Epithelial cell of proximal tubule (primary cell): ENCODE results near the gene ATP1A4. TPM values are rescaled to one million over a fixed set of nuclear protein-coding genes. Genes with fewer than 3 reads are reported as not detected.

Experiments
- DNase-seq: peaks from one replicate; pipeline ENCODE4 v3.0.0-alpha.2; 2011; ENCODE audit warnings: low read depth
- H3K4me3 ChIP-seq: 2 replicates; pipeline ENCODE4 v1.5.1; 2011; ENCODE audit warnings: low read depth, mild to moderate bottlenecking, low read length
- total RNA-seq: library from RNA; depleted of rRNA; stranded (reverse); fragments of >200 nt; gene quantifications from 2 replicates; pipeline ENCODE4 v1.2.3, GENCODE V29; 2015
- TF ChIP-seq, protein P1 (sequence below): conservative IDR thresholded peaks from 2 replicates; pipeline ENCODE4 v1.5.1; 2012; ENCODE audit warnings: low read depth, mild to moderate bottlenecking, low read length

ATP1A4 gene
- total RNA-seq, result not detected in 2 replicates

DNA sequence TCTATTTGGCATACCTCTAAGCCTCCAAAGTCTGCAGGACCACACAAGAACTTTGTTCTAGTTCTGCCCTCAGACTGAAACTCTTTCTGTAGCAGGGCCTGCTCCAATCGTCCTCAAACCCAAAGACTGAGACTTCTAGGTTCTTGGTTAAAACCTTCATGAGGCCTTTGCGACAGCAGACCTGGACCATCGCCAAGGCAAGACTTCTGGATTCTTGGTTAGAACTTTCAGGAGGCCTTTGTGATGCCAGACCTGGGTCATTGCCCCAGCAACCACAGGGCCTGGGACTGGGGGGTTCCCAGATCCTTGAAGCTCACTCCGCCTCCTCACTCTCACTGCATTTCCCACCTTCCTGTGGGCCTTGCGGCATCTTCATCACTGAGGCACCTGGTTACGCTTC lies at the start of gene ATP1A4:
Gene ATP1A4, plus strand, starts transcription at position 301 of the 400 bp plus-strand sequence. CDS start 438 bp downstream, outside the sequence.
- DNase-seq, result no peak
- no peak within 1 kb of the TSS for H3K4me3 ChIP-seq
- TF ChIP-seq, protein P1, sequence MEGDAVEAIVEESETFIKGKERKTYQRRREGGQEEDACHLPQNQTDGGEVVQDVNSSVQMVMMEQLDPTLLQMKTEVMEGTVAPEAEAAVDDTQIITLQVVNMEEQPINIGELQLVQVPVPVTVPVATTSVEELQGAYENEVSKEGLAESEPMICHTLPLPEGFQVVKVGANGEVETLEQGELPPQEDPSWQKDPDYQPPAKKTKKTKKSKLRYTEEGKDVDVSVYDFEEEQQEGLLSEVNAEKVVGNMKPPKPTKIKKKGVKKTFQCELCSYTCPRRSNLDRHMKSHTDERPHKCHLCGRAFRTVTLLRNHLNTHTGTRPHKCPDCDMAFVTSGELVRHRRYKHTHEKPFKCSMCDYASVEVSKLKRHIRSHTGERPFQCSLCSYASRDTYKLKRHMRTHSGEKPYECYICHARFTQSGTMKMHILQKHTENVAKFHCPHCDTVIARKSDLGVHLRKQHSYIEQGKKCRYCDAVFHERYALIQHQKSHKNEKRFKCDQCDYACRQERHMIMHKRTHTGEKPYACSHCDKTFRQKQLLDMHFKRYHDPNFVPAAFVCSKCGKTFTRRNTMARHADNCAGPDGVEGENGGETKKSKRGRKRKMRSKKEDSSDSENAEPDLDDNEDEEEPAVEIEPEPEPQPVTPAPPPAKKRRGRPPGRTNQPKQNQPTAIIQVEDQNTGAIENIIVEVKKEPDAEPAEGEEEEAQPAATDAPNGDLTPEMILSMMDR, result no peak

DNA sequence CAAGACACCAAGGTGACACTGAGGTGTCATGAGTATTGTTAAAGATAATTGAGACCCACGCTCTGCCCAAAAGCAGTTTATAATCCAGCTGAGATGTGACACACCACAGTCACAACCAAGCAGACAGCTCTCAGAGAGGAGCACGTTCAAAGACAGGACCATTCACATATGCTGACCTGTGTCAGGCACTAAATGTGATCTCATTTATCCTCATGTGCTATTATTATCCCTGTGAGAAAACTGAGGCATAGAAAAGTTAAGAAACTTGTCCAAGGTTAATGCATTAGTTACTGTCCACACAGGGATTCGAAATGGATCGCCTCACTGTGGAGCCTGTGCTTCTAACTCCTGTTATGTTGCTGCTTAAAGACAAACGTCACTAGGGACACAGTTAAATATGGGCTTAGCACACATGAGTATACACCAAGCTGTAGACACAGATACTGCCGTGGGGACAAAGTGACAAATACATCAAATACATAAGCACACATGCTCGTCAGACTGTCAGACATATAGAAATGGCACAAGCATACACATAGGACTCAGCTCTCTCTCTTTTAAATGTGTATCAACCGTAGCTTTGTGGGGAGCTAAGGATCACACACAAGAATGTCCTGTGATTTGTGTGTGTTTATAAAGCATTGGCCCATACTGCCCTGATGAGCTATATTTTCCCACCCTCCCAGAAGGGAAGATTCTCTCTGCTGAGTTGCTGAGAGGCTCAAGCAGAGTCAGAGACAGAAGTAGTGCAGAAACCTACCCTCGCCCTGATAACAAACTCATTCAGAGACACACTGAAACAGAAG lies 49.5 kb upstream of the ATP1A4 start:
- DNase-seq, result no peak
- TF ChIP-seq, protein P1, result no peak
- no peak overlapping the region for H3K4me3 ChIP-seq

DNA sequence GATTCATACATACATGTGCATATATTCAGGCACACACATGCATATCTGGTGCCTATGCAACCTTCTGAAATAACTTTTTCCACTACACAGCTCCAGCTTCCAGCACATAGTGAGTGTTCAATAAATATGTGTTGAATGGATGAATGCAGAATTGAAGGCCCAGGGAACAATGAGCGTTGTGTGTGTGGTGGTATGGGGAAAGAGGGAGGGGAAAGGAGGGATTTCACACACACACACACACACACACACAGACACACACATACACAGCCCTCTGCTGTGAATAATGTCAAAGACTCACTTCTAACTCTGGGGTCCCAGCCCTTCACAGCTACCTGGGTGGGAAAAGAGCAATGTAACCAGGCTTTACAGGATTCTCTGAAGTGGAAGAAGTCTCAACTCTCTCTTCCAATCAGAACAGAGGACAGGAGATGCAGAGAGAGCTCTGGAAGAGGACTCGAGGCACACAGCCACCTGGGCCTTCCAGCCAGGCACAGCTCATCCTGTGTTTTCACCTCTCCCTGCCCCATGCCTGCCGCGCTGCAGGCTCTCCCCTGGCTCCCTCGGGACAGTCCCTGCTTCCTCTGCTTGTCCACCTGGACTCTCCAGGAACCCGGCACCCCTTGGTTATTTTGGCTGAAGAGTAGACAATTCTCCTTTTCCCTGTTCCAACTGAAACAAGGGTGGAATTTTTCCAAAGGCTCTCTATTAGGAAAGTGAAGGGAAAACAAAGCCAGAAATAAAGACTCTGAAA lies 47.6 kb upstream of the ATP1A4 start:
- no peak overlapping the region for H3K4me3 ChIP-seq
- no peak for DNase-seq
- TF ChIP-seq, protein P1, result no peak

DNA sequence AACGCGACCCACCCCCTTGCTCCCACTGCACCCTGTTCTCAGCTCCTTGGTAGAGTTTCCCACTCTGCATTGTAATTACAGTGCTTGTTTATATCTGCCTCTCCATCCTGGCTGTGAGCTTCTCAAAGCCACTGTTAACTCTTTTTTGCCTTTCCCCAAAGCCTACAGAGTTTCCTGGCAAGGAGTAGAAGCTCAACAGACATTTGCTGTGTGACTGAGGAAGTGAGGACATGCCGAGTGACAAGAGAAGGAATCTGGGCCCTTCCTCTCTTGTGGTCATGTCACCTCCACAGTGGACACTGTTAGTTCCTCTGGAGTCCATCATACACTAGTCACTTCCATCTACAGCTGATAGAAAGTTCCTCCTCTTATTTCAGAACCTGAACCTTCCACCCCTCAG lies 46.9 kb upstream of the ATP1A4 start:
- TF ChIP-seq, protein P1, result no peak
- H3K4me3 ChIP-seq, result no peak overlapping the region
- no peak for DNase-seq

DNA sequence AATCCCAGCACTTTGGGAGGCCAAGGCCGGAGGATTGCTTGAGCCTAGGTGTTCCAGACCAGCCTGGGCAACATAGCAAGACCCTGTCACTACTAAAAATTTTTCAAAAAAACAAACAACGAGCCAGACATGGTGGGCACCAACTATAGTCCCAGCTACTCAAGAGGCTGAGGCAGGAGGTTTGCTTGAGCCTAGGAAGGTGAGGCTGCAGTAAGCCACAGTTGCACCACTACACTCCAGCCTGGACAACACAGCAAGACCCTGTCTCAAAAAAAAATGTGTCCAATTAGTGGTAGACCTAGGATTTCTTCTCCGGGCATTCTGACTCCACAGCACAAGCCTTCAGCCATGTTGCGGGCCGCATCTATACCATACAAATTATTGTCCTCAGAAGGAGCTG lies 46.2 kb upstream of the ATP1A4 start:
- TF ChIP-seq, protein P1, result no peak
- no peak for DNase-seq
- no peak overlapping the region for H3K4me3 ChIP-seq

DNA sequence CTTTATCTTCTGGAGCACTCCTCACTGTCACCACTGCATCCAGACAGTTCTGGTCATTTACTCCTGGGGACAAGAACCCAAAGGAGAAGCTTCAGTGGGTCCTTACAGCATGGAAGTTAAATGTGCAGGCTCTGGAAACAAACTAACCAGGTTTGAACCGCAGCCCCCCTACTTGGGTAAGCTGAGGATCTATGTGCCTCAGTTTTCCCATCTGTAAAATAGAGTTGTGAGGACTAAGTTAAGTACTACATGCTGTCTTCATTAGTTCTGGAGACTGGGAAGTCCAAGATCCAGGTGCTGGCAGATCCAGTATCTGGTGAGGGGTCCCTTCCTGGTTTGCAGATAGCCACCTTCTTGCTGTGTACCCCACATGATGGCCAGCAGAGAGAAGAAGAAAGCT lies 43.9 kb upstream of the ATP1A4 start:
- DNase-seq, result no peak
- TF ChIP-seq, protein P1, result no peak
- H3K4me3 ChIP-seq, result no peak overlapping the region
